Ovary (tissue), 3 donors: ENCODE results near the gene NR4A1.

Source experiments
- CTCF ChIP-seq, 3 donors: fragments of 450-650 bp in 2 of 3; fragments of 200-600 bp in 1 of 3; IDR thresholded peaks; one replicate each; pipeline versions ENCODE4 v1.5.1 to v1.8.0; 2016 to 2022; ENCODE audit warnings: antibody characterized with exemption in 3 of 3, mild to moderate bottlenecking in 1 of 3
- EP300 ChIP-seq: sonication (generic); formaldehyde crosslinking; IDR thresholded peaks from one replicate; pipeline ENCODE4 v1.6.1; 2017; ENCODE audit warnings: antibody characterized with exemption
- POLR2A ChIP-seq: fragments of 450-650 bp; IDR thresholded peaks from one replicate; pipeline ENCODE4 v1.6.1; 2017; ENCODE audit warnings: antibody characterized with exemption, mild to moderate bottlenecking, moderate library complexity
- donor health status: DM: no; HTN: no; CAD: no.

DNA sequence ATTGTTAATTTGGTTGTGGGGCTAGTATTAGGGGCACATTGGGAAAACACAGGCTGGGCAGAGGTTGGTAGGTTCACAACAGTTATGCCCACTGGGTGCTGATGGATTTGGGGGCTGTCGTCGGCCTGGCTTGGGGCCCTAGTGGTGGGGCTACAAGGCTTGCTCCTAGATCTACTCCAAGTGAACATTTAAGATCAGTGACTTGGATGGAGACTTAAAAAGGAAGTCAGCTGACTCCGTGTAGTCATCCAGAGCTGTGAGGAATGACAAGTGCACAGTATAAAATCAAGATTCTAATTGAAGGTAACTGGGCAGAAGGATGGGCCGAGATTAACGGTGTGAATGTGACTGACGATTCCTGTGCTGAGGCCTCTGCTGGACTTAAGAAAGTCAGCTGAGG is 12.8 kb upstream of the NR4A1 start:
- TF ChIP-seq CTCF (IDR thresholded peaks at IDR 0.05) (no peak), EP300 (no peak), POLR2A (no peak)
